A549 (cell line): Measurements from ENCODE around the gene PNPLA3. TPM values are rescaled to one million over a fixed set of nuclear protein-coding genes. Genes with fewer than 3 reads are reported as not detected.

ENCODE experiments used
- ATAC-seq, 2 experiments: fragments of 200-7000 bp in 1 of 2; fragments of >200 bp in 1 of 2; cut with Nextera tagmentation in 1 of 2; cut with Tn5 transposase in 1 of 2; 3 replicates each; pipeline versions ENCODE4 v1.8.0 to v1.9.1; 2018 to 2020; ENCODE audit warnings: mild to moderate bottlenecking in 1 of 2, moderate library complexity in 1 of 2
- CTCF ChIA-PET: fragments of 300-600 bp; sonication (Branson Sonifier 250); formaldehyde crosslinking; extraction: SDS; loops from one replicate; lab custom pipeline; 2021; ENCODE audit warnings: antibody characterized with exemption, inconsistent platforms; lab: Yijun Ruan, JAX
- POLR2A ChIA-PET: fragments of 350-600 bp; formaldehyde crosslinking; extraction: SDS; loops from one replicate; lab custom pipeline; 2021; ENCODE audit warnings: antibody characterized with exemption, inconsistent platforms; lab: Yijun Ruan, JAX
- DNase-seq, 2 experiments: peaks; one replicate each; pipeline versions ENCODE4 v3.0.0 to v3.0.0-alpha.2; 2011 to 2016; ENCODE audit warnings: low read depth in 1 of 2, low spot score in 1 of 2
- FAIRE-seq: peaks from 2 replicates; lab custom pipeline; 2011; peaks lifted over from hg19 to GRCh38; lab: Jason Lieb, UNC
- H3K27ac ChIP-seq, 2 experiments: fragments of >200 bp; sonication (Bioruptor Twin); formaldehyde crosslinking; 3 replicates each; pipeline ENCODE4 v1.5.1; 2016 to 2017
- H3K4me1 ChIP-seq: fragments of >200 bp; sonication (Bioruptor Twin); formaldehyde crosslinking; 3 replicates; pipeline ENCODE4 v1.6.1; 2016
- H3K4me2 ChIP-seq: fragments of >200 bp; sonication (Bioruptor Twin); formaldehyde crosslinking; 3 replicates; pipeline ENCODE4 v1.6.1; 2016
- H3K4me3 ChIP-seq: fragments of >200 bp; sonication (Bioruptor Twin); formaldehyde crosslinking; 3 replicates; pipeline ENCODE4 v1.5.1; 2016
- H3K9me3 ChIP-seq: fragments of >200 bp; sonication (Bioruptor Twin); formaldehyde crosslinking; 3 replicates; pipeline ENCODE4 v1.6.1; 2016
- BHLHE40 ChIP-seq: IDR thresholded peaks from 2 replicates; pipeline ENCODE4 v1.6.1; 2012; ENCODE audit warnings: low read depth, low read length, inconsistent platforms
- CBX2 ChIP-seq: fragments of 200-600 bp; sonication (generic); IDR thresholded peaks from 2 replicates; pipeline ENCODE4 v1.6.1; 2016; ENCODE audit warnings: low read depth, mild to moderate bottlenecking, borderline replicate concordance
- EHMT2 ChIP-seq: fragments of 200-600 bp; sonication (generic); IDR thresholded peaks from 2 replicates; pipeline ENCODE4 v1.6.1; 2016; ENCODE audit warnings: antibody characterized with exemption, low read depth, mild to moderate bottlenecking, moderate library complexity
- EP300 ChIP-seq, 2 experiments: fragments of >200 bp; sonication (Bioruptor Twin); formaldehyde crosslinking; IDR thresholded peaks; 2 replicates in 1 of 2; 3 replicates in 1 of 2; pipeline ENCODE4 v1.6.1; 2016 to 2017
- FOSB ChIP-seq: fragments of 250-450 bp; sonication (Bioruptor Pico); IDR thresholded peaks from 2 replicates; pipeline ENCODE4 v1.5.0; 2020; ENCODE audit warnings: mild to moderate bottlenecking, moderate library complexity
- FOXS1 ChIP-seq: fragments of 250-450 bp; sonication (Bioruptor Pico); IDR thresholded peaks from 2 replicates; pipeline ENCODE4 v1.5.0; 2020; ENCODE audit warnings: mild to moderate bottlenecking, moderate library complexity
- HOXA7 ChIP-seq: fragments of 250-450 bp; sonication (Bioruptor Pico); IDR thresholded peaks from 2 replicates; pipeline ENCODE4 v1.5.0; 2020; ENCODE audit warnings: mild to moderate bottlenecking, moderate library complexity
- HOXB13 ChIP-seq: fragments of 250-450 bp; sonication (Bioruptor Pico); IDR thresholded peaks from 2 replicates; pipeline ENCODE4 v1.5.0; 2020; ENCODE audit warnings: low read depth, mild to moderate bottlenecking, moderate library complexity
- JUN ChIP-seq, 2 experiments: fragments of >200 bp; sonication (Bioruptor Twin); formaldehyde crosslinking; IDR thresholded peaks; 2 replicates in 1 of 2; 3 replicates in 1 of 2; pipeline ENCODE4 v1.6.1; 2016 to 2017
- KDM5A ChIP-seq: fragments of 200-600 bp; sonication (generic); IDR thresholded peaks from 2 replicates; pipeline ENCODE4 v1.6.1; 2016; ENCODE audit warnings: antibody characterized with exemption, mild to moderate bottlenecking
- MYC ChIP-seq: IDR thresholded peaks from 2 replicates; pipeline ENCODE4 v1.6.1; 2012; ENCODE audit warnings: mild to moderate bottlenecking, inconsistent platforms, low read length, improper control_type of control experiment, borderline replicate concordance
- NPAS2 ChIP-seq: fragments of 250-450 bp; sonication (Bioruptor Pico); IDR thresholded peaks from 2 replicates; pipeline ENCODE4 v1.8.0; 2022; ENCODE audit warnings: mild to moderate bottlenecking, moderate library complexity, borderline replicate concordance
- POLR2AphosphoS2 ChIP-seq: conservative IDR thresholded peaks from 2 replicates; pipeline ENCODE4 v1.6.1; 2012; ENCODE audit warnings: low read length, improper control_type of control experiment, inconsistent platforms
- RAD21 ChIP-seq, 2 experiments: fragments of >200 bp in 1 of 2; sonication (Bioruptor Twin) in 1 of 2; formaldehyde crosslinking in 1 of 2; IDR thresholded peaks in 1 of 2; conservative IDR thresholded peaks in 1 of 2; 2 replicates in 1 of 2; 3 replicates in 1 of 2; pipeline ENCODE4 v1.6.1; 2012 to 2018; ENCODE audit warnings: inconsistent platforms in 1 of 2
- RARB ChIP-seq: fragments of 250-450 bp; sonication (Bioruptor Pico); IDR thresholded peaks from 2 replicates; pipeline ENCODE4 v1.8.0; 2021; ENCODE audit warnings: mild to moderate bottlenecking, moderate library complexity
- RCOR1 ChIP-seq: fragments of 150-350 bp; IDR thresholded peaks from 2 replicates; pipeline ENCODE4 v1.6.1; 2014; ENCODE audit warnings: antibody characterized with exemption, low read length, low read depth
- RFX5 ChIP-seq: fragments of 450-650 bp; IDR thresholded peaks from 2 replicates; pipeline ENCODE4 v1.7.1; 2014; ENCODE audit warnings: antibody characterized with exemption, mild to moderate bottlenecking, moderate library complexity
- RNF2 ChIP-seq: fragments of 200-600 bp; sonication (generic); IDR thresholded peaks from 2 replicates; pipeline ENCODE4 v1.6.1; 2016; ENCODE audit warnings: low read depth, mild to moderate bottlenecking, antibody characterized with exemption, moderate library complexity, borderline replicate concordance
- TP53 ChIP-seq: fragments of 250-450 bp; sonication (Bioruptor Pico); IDR thresholded peaks from 2 replicates; pipeline ENCODE4 v1.5.0; 2021; ENCODE audit warnings: mild to moderate bottlenecking, moderate library complexity
- ZNF302 ChIP-seq: fragments of 250-450 bp; sonication (Bioruptor Pico); IDR thresholded peaks from 2 replicates; pipeline ENCODE4 v1.9.0; 2021; ENCODE audit warnings: inconsistent platforms, mild to moderate bottlenecking, moderate library complexity
- WGBS: methylation state at CpG from one replicate; pipeline ENCODE4 v1.1.6; 2017; ENCODE audit errors: missing lambda C conversion rate; 5-methylcytosine and 5-hydroxymethylcytosine counted together
- polyA plus RNA-seq, 4 experiments: library from polyadenylated mRNA; depleted of rRNA in 3 of 4; stranded (reverse); fragments of >200 nt; fragmentation: RNase III in 1 of 4; extraction: RNeasy Plus Mini Kit Qiagen cat#74134 plus additional on column Dnase treatment in 1 of 4; gene quantifications; 2 replicates in 3 of 4; 3 replicates in 1 of 4; pipeline ENCODE4 v1.2.3, GENCODE V29; 2011 to 2017
- TF ChIP-seq, protein P1 (sequence below): fragments of >200 bp; sonication (Bioruptor Twin); formaldehyde crosslinking; IDR thresholded peaks from 3 replicates; pipeline ENCODE4 v1.5.1; 2016

PNPLA3 gene
- polyA plus RNA-seq, 2 of the 4 experiments (the other 2 are of a cell fraction), result 1.3 to 1.8 TPM

DNA sequence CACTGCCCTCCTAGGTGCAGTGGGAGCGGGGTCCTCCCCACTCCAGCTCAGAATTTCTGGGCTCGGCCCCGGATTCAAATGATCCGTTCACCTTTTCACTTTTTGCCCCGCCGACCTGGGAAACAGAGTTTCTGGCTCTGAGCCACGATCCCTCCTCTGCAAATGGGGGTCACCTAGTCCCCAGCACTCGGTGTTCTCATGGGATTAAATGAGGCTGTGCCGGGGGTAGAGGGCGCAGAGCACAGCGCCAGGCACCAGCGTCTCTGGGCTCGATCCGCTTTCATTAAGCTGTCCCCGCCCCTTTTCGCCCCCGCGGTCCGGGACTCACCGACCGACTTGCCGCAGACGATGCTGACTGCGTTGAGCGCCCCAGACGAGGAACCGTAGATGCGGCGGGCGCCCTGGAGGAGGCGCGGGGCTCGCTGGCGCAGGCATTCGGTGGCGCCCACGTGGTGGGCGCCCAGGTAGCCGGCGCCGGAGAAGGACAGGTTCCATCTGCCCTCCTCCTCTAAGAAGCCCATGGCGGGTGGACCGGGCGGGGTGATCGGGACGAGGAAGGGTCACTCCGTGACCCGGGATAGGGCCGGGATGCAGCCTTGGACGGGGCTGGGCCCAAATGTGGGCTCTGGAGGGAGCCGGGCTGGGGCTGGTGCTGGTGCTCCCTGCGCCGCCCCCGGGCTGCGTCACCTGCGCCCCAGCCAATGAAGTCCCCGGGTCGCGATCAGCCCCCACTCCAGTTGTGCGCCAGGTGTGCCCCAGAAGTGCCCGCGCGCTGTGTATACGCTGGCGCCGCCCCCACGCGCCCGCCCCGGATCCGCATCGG lies 32.0 kb upstream of the PNPLA3 start, which contains the start of gene PNPLA5 (continued):
- TF ChIP-seq ZNF302 (CRISPR knock-in tag), result no peak

DNA sequence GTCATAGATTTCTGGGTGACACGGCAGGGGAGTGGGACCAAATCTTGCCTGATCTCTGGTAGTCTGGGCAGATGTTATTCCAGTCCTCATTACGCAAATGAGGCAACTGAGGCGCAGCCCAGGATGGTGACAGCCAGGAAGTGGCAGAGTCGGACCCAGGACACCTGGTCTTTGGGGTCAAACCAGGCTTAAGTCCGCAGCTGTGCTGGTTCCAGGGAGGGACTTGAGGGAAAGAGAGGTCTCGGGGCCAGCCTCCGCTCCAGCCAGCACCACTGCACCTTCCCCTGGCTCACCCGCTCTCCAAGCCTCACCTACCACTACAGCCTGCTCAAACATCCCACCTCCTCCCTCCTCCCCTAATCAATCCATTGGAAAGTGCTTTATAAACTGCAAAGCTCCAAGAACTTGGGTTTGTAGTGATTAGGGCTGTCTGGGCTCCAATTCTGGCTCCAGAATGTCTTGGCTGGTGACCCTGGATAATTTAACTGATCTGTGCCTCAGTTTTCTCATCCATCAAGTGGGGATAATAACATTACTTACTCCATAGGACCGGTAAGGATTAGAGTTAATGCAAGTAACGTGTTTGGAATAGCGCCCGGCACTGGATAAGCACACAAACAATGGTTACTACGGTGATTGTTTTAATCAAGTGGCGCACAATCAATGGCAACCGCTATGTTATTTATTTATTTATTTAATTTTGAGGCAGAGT lies 31.3 kb upstream of the PNPLA3 start:
- Histone ChIP-seq H3K4me2 (no peak overlapping the region), H3K4me3 (no peak overlapping the region), H3K9me3 (no peaks in the 10 kb centered on the region), H3K4me1 (peaks cover 5% of the 10 kb centered on the region; the same call in 2 of the 3 replicates), H3K27ac (no peak overlapping the region)
- no peak for TF ChIP-seq RARB (CRISPR knock-in tag)
- TF ChIP-seq RNF2, result no peak
- TF ChIP-seq FOXS1 (CRISPR knock-in tag), result no peak
- no peak for TF ChIP-seq RFX5
- TF ChIP-seq FOSB (CRISPR knock-in tag), result no peak
- no peak for TF ChIP-seq RCOR1
- no peak for TF ChIP-seq EHMT2
- TF ChIP-seq CBX2, result no peak
- no peak for TF ChIP-seq ZNF302 (CRISPR knock-in tag)
- TF ChIP-seq JUN (IDR thresholded peaks at IDR 0.05), result no peak
- no peak for TF ChIP-seq HOXB13
- TF ChIP-seq, protein P1, sequence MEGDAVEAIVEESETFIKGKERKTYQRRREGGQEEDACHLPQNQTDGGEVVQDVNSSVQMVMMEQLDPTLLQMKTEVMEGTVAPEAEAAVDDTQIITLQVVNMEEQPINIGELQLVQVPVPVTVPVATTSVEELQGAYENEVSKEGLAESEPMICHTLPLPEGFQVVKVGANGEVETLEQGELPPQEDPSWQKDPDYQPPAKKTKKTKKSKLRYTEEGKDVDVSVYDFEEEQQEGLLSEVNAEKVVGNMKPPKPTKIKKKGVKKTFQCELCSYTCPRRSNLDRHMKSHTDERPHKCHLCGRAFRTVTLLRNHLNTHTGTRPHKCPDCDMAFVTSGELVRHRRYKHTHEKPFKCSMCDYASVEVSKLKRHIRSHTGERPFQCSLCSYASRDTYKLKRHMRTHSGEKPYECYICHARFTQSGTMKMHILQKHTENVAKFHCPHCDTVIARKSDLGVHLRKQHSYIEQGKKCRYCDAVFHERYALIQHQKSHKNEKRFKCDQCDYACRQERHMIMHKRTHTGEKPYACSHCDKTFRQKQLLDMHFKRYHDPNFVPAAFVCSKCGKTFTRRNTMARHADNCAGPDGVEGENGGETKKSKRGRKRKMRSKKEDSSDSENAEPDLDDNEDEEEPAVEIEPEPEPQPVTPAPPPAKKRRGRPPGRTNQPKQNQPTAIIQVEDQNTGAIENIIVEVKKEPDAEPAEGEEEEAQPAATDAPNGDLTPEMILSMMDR, result no peak
- no peak for TF ChIP-seq NPAS2 (CRISPR knock-in tag)
- TF ChIP-seq BHLHE40, result no peak
- TF ChIP-seq KDM5A, result no peak
- no peak for TF ChIP-seq TP53
- no peak for TF ChIP-seq HOXA7 (CRISPR knock-in tag)
- TF ChIP-seq RAD21 (conservative IDR thresholded peaks at IDR 0.05 in 1 of 2, IDR thresholded peaks at IDR 0.05 in 1 of 2), result no peak
- no peak for TF ChIP-seq POLR2AphosphoS2
- no peak for TF ChIP-seq MYC
- ATAC-seq, result no peak
- POLR2A ChIA-PET, result no interaction called here
- 81% methylated on average over 14 of the region's 15 CpGs for WGBS
- no peak for DNase-seq
- CTCF ChIA-PET, result interaction anchor here (0.7 to 2.3 kb wide), 3 partner anchors 7 to 53 kb away, joined by 3 to 9 read pairs (median 5); no protein-coding TSS in a partner anchor
- FAIRE-seq, result no peak

DNA sequence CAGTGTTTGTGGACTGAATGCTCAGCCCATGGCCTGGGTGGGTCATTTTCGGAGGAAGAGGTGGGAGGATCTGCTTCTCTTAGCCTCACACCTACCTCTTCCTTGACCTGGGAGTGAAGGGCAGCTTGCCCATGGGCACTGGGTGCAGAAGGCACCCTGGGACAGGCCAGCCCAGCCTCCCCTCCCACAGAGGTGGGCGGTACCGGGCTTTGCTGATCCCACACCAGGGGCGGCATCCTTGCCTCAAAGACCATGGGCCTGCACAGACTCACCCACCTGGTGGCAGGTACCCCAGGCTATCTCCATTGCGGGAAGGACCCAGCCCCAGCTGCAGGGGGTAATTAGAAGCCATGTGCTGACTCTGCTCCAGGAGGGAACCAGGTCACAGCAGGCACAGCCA lies 30.3 kb upstream of the PNPLA3 start:
- H3K9me3 ChIP-seq, result no peaks in the 10 kb centered on the region
- TF ChIP-seq EP300 (IDR thresholded peaks at IDR 0.05), result no peak
- H3K27ac ChIP-seq, result no peak overlapping the region
- FAIRE-seq, result no peak
- no peak overlapping the region for H3K4me2 ChIP-seq
- ATAC-seq, result no peak
- H3K4me1 ChIP-seq, result peaks cover 14% of the 10 kb centered on the region
- DNase-seq, result no peak
- no peak overlapping the region for H3K4me3 ChIP-seq
- 66% methylated on average over 5 of the region's 5 CpGs for WGBS
- CTCF ChIA-PET, result interaction anchor here (0.7 to 2.3 kb wide), 3 partner anchors 8 to 52 kb away, joined by 3 to 9 read pairs (median 5); no protein-coding TSS in a partner anchor
- POLR2A ChIA-PET, result no interaction called here
